ENCODE results near the gene NPTX1. TPM values are rescaled to one million over a fixed set of nuclear protein-coding genes. Genes with fewer than 3 reads are reported as not detected.

NPTX1 gene
- polyA plus RNA-seq, 2 of the 4 experiments (the other 2 are of a cell fraction): 43.6 to 109 TPM

GRCh38 chr17:80428363-80428762 lies 48.0 kb downstream of the NPTX1 start (continued):
- TF ChIP-seq REST (IDR thresholded peaks at IDR 0.05): no peak

GRCh38 chr17:80427366-80428282 lies 48.8 kb downstream of the NPTX1 start:
- ChIA-PET POLR2A (interaction anchor here (0.5 to 1.4 kb wide), 3 partner anchors 11 to 27 kb away, joined by 3 to 4 read pairs (median 3); no protein-coding TSS in a partner anchor), CTCF (interaction anchor here (0.6 to 6.6 kb wide), 80 partner anchors 9 to 675 kb away, joined by 3 to 85 read pairs (median 4); partner anchors contain the start of genes ENDOV and NPTX1)
- WGBS (ENCODE audit: missing lambda C conversion rate): 83% methylated on average over 25 of the region's 27 CpGs
- Histone ChIP-seq H3K4me2 (no peak overlapping the region), H3K27ac (no peak overlapping the region), H3K4me3 (no peak overlapping the region), H3K9me3 (no peaks in the 10 kb centered on the region), H3K4me1 (0 out of 3 replicates have a peak, but pooled peaks cover 2% of the 10 kb centered on the region)
- no peak for TF ChIP-seq KDM1A (IDR thresholded peaks at IDR 0.05; ENCODE audit: low read depth)
- no peak for TF ChIP-seq RCOR1 (IDR thresholded peaks at IDR 0.05; ENCODE audit: low read depth, low read length)
- TF ChIP-seq CEBPB (IDR thresholded peaks at IDR 0.05): no peak
- TF ChIP-seq MAZ (IDR thresholded peaks at IDR 0.05; ENCODE audit: borderline replicate concordance, low read depth, low read length): no peak
- TF ChIP-seq ZC3H11A (IDR thresholded peaks at IDR 0.05): no peak
- TF ChIP-seq HOXA7 (CRISPR knock-in tag; IDR thresholded peaks at IDR 0.05): no peak
- TF ChIP-seq SREBF2 (IDR thresholded peaks at IDR 0.05): no peak
- TF ChIP-seq POLR2A (IDR thresholded peaks at IDR 0.05; ENCODE audit: low read length): no peak
- TF ChIP-seq SMC3 (IDR thresholded peaks at IDR 0.05): no peak
- no peak for TF ChIP-seq ZFP36 (IDR thresholded peaks at IDR 0.05; ENCODE audit: borderline replicate concordance, partially characterized antibody)
- TF ChIP-seq ZNF302 (CRISPR knock-in tag; IDR thresholded peaks at IDR 0.05): no peak
- no peak for TF ChIP-seq ELK1 (IDR thresholded peaks at IDR 0.05; ENCODE audit: low read depth, low read length)
- TF ChIP-seq HES2 (IDR thresholded peaks at IDR 0.05): no peak
- TF ChIP-seq HDAC2 (IDR thresholded peaks at IDR 0.05): no peak
- no peak for TF ChIP-seq FOSL2 (IDR thresholded peaks at IDR 0.05)
- TF ChIP-seq FOSL2 (CRISPR knock-in tag; IDR thresholded peaks at IDR 0.05): no peak
- no peak for TF ChIP-seq CHD4 (IDR thresholded peaks at IDR 0.05; ENCODE audit: borderline replicate concordance)
- no peak for TF ChIP-seq MYC (IDR thresholded peaks at IDR 0.05; ENCODE audit: borderline replicate concordance, low read length)
- no peak for TF ChIP-seq RARB (CRISPR knock-in tag; IDR thresholded peaks at IDR 0.05)
- ATAC-seq (no peak), DNase-seq (ENCODE audit: low read depth in 1 of 2, low spot score in 1 of 2) (no peak), FAIRE-seq (no peak)
